Measurements from ENCODE around the gene C3orf49. TPM values are rescaled to one million over a fixed set of nuclear protein-coding genes. Genes with fewer than 3 reads are reported as not detected.

Gene C3orf49
- total RNA-seq, 1 experiment from 2014 or later = not detected

- no peak for TF ChIP-seq CTCF (IDR thresholded peaks at IDR 0.05; ENCODE audit: insufficient read depth in 1 of 2, low read depth in 1 of 2, low read length in 1 of 2, severe bottlenecking in 1 of 2, unreplicated experiment in 1 of 2)
- CTCF ChIA-PET = interaction anchor here (0.6 to 1.1 kb wide), 2 partner anchors 45 to 86 kb away, joined by 3 read pairs; no protein-coding TSS in a partner anchor
- peak within 1 kb of the TSS; percentile 64 for H3K27ac Mint-ChIP-seq (ENCODE audit: unreplicated experiment)
- H3K27me3 Mint-ChIP-seq (ENCODE audit: insufficient read depth, unreplicated experiment) = no peaks in the 10 kb centered on the region
- no peaks in the 10 kb centered on the region for H3K9me3 ChIP-seq
- peaks cover 23% of the 10 kb centered on the region for H3K4me1 ChIP-seq
- no peaks in the 10 kb centered on the region; the same call in 1 of the 2 replicates for H3K36me3 ChIP-seq (ENCODE audit: control insufficient read depth, insufficient read depth, low read length)
- peaks cover 28% of the 10 kb centered on the region for H3K4me1 Mint-ChIP-seq (ENCODE audit: low read depth, unreplicated experiment)
- H3K9me3 Mint-ChIP-seq (ENCODE audit: unreplicated experiment) = no peaks in the 10 kb centered on the region
- BruUV-seq (replicated peaks) = no TSS peak
- H3K27me3 ChIP-seq (replicated peaks; ENCODE audit: control insufficient read depth, insufficient read depth, low read length) = no peaks in the 10 kb centered on the region
- peak; percentile 63 to 81 for DNase-seq
- peaks cover 13% of the 10 kb centered on the region for H3K36me3 Mint-ChIP-seq (ENCODE audit: insufficient read depth, unreplicated experiment)
- POLR2A ChIA-PET = no interaction called here
- intact Hi-C loops (cut with micrococcal nuclease; ENCODE audit: unreplicated experiment) = loop anchor here (2.0 kb wide), 1 partner anchor 49 kb away; the partner anchor contains the start of gene SCAANT1
- peak within 1 kb of the TSS; percentile 73 for H3K4me3 Mint-ChIP-seq (ENCODE audit: unreplicated experiment)
- peak within 1 kb of the TSS; percentile 93 for H3K4me3 ChIP-seq (ENCODE audit: low read depth, low read length)
These were observed 44.3 kb downstream of the C3orf49 start, which contains the start of the genes ATXN7 and THOC7 for GRCh38 chr3:63863150-63864007. Gene ATXN7 (plus strand): TSS chr3:63863867. CDS start chr3:63912599, 48,732 bp downstream. Gene THOC7 (minus strand): TSS chr3:63863805. CDS start chr3:63863790, 15 bp downstream.

GRCh38 chr3:63864008-63864964, 45.2 kb downstream of the C3orf49 start:
- Histone ChIP-seq H3K4me1 (peaks cover 23% of the 10 kb centered on the region), H3K27me3 (replicated peaks; ENCODE audit: control insufficient read depth, insufficient read depth, low read length) (no peaks in the 10 kb centered on the region), H3K36me3 (ENCODE audit: control insufficient read depth, insufficient read depth, low read length) (no peaks in the 10 kb centered on the region; the same call in 1 of the 2 replicates), H3K4me3 (ENCODE audit: low read depth, low read length) (peak overlapping the region; percentile 91), H3K9me3 (no peaks in the 10 kb centered on the region)
- no peaks in the 10 kb centered on the region for H3K9me3 Mint-ChIP-seq (ENCODE audit: unreplicated experiment)
- H3K4me1 Mint-ChIP-seq (ENCODE audit: low read depth, unreplicated experiment) = peaks cover 26% of the 10 kb centered on the region
- ChIA-PET POLR2A (interaction anchor here (0.6 kb wide), 1 partner anchor 43 kb away, joined by 3 read pairs; no protein-coding TSS in a partner anchor), CTCF (interaction anchor here (1.1 kb wide), 1 partner anchor 44 kb away, joined by 3 read pairs; no protein-coding TSS in a partner anchor)
- H3K27ac Mint-ChIP-seq (ENCODE audit: unreplicated experiment) = peak overlapping the region; percentile 63
- DNase-seq = peak in 1 of 2 experiments; percentile 60
- H3K27me3 Mint-ChIP-seq (ENCODE audit: insufficient read depth, unreplicated experiment) = no peaks in the 10 kb centered on the region
- peak overlapping the region; percentile 73 for H3K4me3 Mint-ChIP-seq (ENCODE audit: unreplicated experiment)
- BruUV-seq (replicated peaks) = no TSS peak
- peaks cover 13% of the 10 kb centered on the region for H3K36me3 Mint-ChIP-seq (ENCODE audit: insufficient read depth, unreplicated experiment)
- TF ChIP-seq CTCF (IDR thresholded peaks at IDR 0.05; ENCODE audit: insufficient read depth in 1 of 2, low read depth in 1 of 2, low read length in 1 of 2, severe bottlenecking in 1 of 2, unreplicated experiment in 1 of 2) = no peak
- intact Hi-C loops (cut with micrococcal nuclease; ENCODE audit: unreplicated experiment) = no loop called here

- DNase-seq = no peak
- POLR2A ChIA-PET = no interaction called here
- peaks cover 22% of the 10 kb centered on the region for H3K4me1 Mint-ChIP-seq (ENCODE audit: low read depth, unreplicated experiment)
These were observed 45.8 kb downstream of the C3orf49 start for GRCh38 chr3:63864965-63865327.

More at GRCh38 chr3:63864965-63865327, 45.8 kb downstream of the C3orf49 start:
- Histone ChIP-seq H3K36me3 (ENCODE audit: control insufficient read depth, insufficient read depth, low read length) (no peaks in the 10 kb centered on the region; the same call in 1 of the 2 replicates), H3K4me3 (ENCODE audit: low read depth, low read length) (peak overlapping the region; percentile 91), H3K4me1 (peaks cover 23% of the 10 kb centered on the region), H3K27me3 (replicated peaks; ENCODE audit: control insufficient read depth, insufficient read depth, low read length) (no peaks in the 10 kb centered on the region), H3K9me3 (no peaks in the 10 kb centered on the region)
- peaks cover 13% of the 10 kb centered on the region for H3K36me3 Mint-ChIP-seq (ENCODE audit: insufficient read depth, unreplicated experiment)
- intact Hi-C loops (cut with micrococcal nuclease; ENCODE audit: unreplicated experiment) = no loop called here
- CTCF ChIA-PET = no interaction called here
- BruUV-seq (replicated peaks) = TSS peak; percentile 55
- TF ChIP-seq CTCF (IDR thresholded peaks at IDR 0.05; ENCODE audit: insufficient read depth in 1 of 2, low read depth in 1 of 2, low read length in 1 of 2, severe bottlenecking in 1 of 2, unreplicated experiment in 1 of 2) = no peak
- peak overlapping the region; percentile 63 for H3K27ac Mint-ChIP-seq (ENCODE audit: unreplicated experiment)
- no peaks in the 10 kb centered on the region for H3K9me3 Mint-ChIP-seq (ENCODE audit: unreplicated experiment)
- H3K27me3 Mint-ChIP-seq (ENCODE audit: insufficient read depth, unreplicated experiment) = no peaks in the 10 kb centered on the region
- H3K4me3 Mint-ChIP-seq (ENCODE audit: unreplicated experiment) = peak overlapping the region; percentile 73

Measured in Caco-2 (cell line).